Gastroesophageal sphincter (tissue), 3 donors: Measurements from ENCODE around the gene THBS2.

Experiments
- POLR2AphosphoS5 ChIP-seq: sonication (generic); formaldehyde crosslinking; IDR thresholded peaks from one replicate; pipeline ENCODE4 v1.6.1; 2017; ENCODE audit warnings: antibody characterized with exemption
- TF ChIP-seq, protein P1 (sequence below), 4 experiments: fragments of 200-600 bp in 2 of 4; fragments of 450-650 bp in 2 of 4; sonication (generic) in 1 of 4; IDR thresholded peaks; one replicate each; pipeline ENCODE4 v1.5.1; 2017 to 2019; ENCODE audit warnings: antibody characterized with exemption in 4 of 4, mild to moderate bottlenecking in 2 of 4, moderate library complexity in 2 of 4

DNA sequence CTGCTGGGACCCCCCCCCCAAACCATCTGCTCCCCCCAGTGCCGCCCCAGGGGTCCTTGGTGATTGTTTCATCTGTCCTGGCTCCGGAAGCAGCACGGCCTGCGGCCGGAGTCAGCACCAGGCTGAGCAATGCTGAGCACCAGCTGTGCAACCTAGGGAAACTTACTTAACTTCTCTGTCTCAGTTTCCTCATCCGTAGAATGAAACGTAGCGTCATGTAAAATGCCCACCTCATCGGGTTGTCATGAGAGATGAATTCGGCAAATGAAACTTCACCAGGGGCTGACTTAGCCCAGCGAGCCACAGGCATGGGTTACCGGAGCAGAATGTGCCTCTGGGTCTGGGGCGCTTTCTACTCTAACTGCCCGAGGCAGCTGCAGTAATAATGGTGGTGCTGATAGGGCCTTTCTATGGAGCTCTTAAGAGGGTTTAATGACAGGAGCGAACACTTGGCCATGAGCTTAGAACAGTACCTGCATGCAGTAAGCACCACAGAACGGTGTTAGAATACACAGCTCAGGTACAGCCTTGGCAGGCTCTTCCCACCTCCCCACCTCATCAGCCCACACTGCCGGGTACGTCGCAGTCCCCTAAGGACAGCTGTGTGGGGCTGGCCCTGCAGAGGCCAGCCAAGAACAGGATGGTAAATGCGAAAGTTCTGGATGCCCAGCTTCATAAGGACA, 1.7 kb downstream of the THBS2 start:
- TF ChIP-seq, protein P1, sequence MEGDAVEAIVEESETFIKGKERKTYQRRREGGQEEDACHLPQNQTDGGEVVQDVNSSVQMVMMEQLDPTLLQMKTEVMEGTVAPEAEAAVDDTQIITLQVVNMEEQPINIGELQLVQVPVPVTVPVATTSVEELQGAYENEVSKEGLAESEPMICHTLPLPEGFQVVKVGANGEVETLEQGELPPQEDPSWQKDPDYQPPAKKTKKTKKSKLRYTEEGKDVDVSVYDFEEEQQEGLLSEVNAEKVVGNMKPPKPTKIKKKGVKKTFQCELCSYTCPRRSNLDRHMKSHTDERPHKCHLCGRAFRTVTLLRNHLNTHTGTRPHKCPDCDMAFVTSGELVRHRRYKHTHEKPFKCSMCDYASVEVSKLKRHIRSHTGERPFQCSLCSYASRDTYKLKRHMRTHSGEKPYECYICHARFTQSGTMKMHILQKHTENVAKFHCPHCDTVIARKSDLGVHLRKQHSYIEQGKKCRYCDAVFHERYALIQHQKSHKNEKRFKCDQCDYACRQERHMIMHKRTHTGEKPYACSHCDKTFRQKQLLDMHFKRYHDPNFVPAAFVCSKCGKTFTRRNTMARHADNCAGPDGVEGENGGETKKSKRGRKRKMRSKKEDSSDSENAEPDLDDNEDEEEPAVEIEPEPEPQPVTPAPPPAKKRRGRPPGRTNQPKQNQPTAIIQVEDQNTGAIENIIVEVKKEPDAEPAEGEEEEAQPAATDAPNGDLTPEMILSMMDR (IDR thresholded peaks at IDR 0.05): no peak
- TF ChIP-seq POLR2AphosphoS5: no peak
